ENCODE measurements around the gene USP32.

USP32 gene

GRCh38 chr17:60134396-60135150, 257.4 kb downstream of the USP32 start:
- Mint-ChIP-seq H3K27ac (peak overlapping the region; percentile 95), H3K4me3 (peak overlapping the region; percentile 91 to 96), H3K9me3 (peaks cover 4 to 5% of the 10 kb centered on the region in 2 donors), H3K36me3 (peaks cover 14% of the 10 kb centered on the region in 2 donors), H3K4me1 (peaks cover 29 to 39% of the 10 kb centered on the region in 2 donors), H3K27me3 (peaks cover 16 to 23% of the 10 kb centered on the region in 2 donors)
- DNase-seq (no peak), ATAC-seq (replicated peaks) (peak; percentile 17 to 25)

GRCh38 chr17:60130466-60130865, 261.5 kb downstream of the USP32 start:
- Mint-ChIP-seq H3K4me1 (peaks cover 18 to 22% of the 10 kb centered on the region in 2 donors), H3K4me3 (no peak overlapping the region), H3K36me3 (peaks cover 14% of the 10 kb centered on the region in 2 donors), H3K27me3 (peaks cover 14 to 17% of the 10 kb centered on the region in 2 donors), H3K27ac (no peak overlapping the region), H3K9me3 (no peaks in the 10 kb centered on the region)
- ATAC-seq (replicated peaks) (no peak), DNase-seq (no peak)

- Mint-ChIP-seq H3K27ac (no peak overlapping the region), H3K36me3 (peaks cover 14% of the 10 kb centered on the region in 2 donors), H3K9me3 (no peaks in the 10 kb centered on the region), H3K4me1 (peaks cover 5 to 10% of the 10 kb centered on the region in 2 donors), H3K27me3 (peaks cover 14 to 17% of the 10 kb centered on the region in 2 donors), H3K4me3 (no peak overlapping the region)
- no peak for DNase-seq
- no peak for ATAC-seq (replicated peaks)
Observed at GRCh38 chr17:60129164-60129563, 262.8 kb downstream of the USP32 start.

Data from stimulated activated naive B cell treated with anti-CD40 and anti-IgM and Interleukin-4, amounts not matched to agents 10 μg/mL and 1 μg/mL and 100 μg/mL, for 72 hours (primary cell).